Medulla oblongata (tissue), 1 donor: ENCODE measurements around the gene ADAMTS2.

Experiments
- DNase-seq: peaks from one replicate; pipeline ENCODE4 v3.0.0-alpha.2; 2015; ENCODE audit errors: extremely low spot score

The ADAMTS2 gene

GRCh38 chr5:179311091-179311470, 34.2 kb downstream of the ADAMTS2 start:
- no peak for DNase-seq

- DNase-seq, result no peak
Observed at GRCh38 chr5:179310439-179311090, 34.7 kb downstream of the ADAMTS2 start.

- no peak for DNase-seq
Observed at GRCh38 chr5:179309751-179310320, 35.4 kb downstream of the ADAMTS2 start.

GRCh38 chr5:179309383-179309670, 35.9 kb downstream of the ADAMTS2 start:
- no peak for DNase-seq

GRCh38 chr5:179308563-179309382, 36.5 kb downstream of the ADAMTS2 start:
- DNase-seq, result no peak

- no peak for DNase-seq
Observed at GRCh38 chr5:179307931-179308471, 37.3 kb downstream of the ADAMTS2 start.

GRCh38 chr5:179307013-179307800, 38.1 kb downstream of the ADAMTS2 start:
- no peak for DNase-seq

- no peak for DNase-seq
Observed at GRCh38 chr5:179306191-179307012, 38.9 kb downstream of the ADAMTS2 start.

- no peak for DNase-seq
Observed at GRCh38 chr5:179304871-179305270, 40.4 kb downstream of the ADAMTS2 start.

- DNase-seq, result no peak
Observed at GRCh38 chr5:179304466-179304865, 40.8 kb downstream of the ADAMTS2 start.

GRCh38 chr5:179303451-179304200, 41.6 kb downstream of the ADAMTS2 start:
- no peak for DNase-seq

- DNase-seq, result no peak
Observed at GRCh38 chr5:179302499-179303185, 42.6 kb downstream of the ADAMTS2 start.

- DNase-seq, result no peak
Observed at GRCh38 chr5:179301796-179302195, 43.5 kb downstream of the ADAMTS2 start.

- no peak for DNase-seq
Observed at GRCh38 chr5:179301376-179301775, 43.9 kb downstream of the ADAMTS2 start.

GRCh38 chr5:179300581-179301180, 44.6 kb downstream of the ADAMTS2 start:
- DNase-seq, result no peak

GRCh38 chr5:179298181-179298993, 46.9 kb downstream of the ADAMTS2 start:
- no peak for DNase-seq

- no peak for DNase-seq
Observed at GRCh38 chr5:179297486-179298180, 47.6 kb downstream of the ADAMTS2 start.

GRCh38 chr5:179297026-179297425, 48.2 kb downstream of the ADAMTS2 start:
- DNase-seq, result no peak
